Gastroesophageal sphincter (tissue), 3 donors: ENCODE data around the gene EXOC3L4.

Experiments
- CTCF ChIP-seq, 4 experiments: fragments of 200-600 bp in 2 of 4; fragments of 450-650 bp in 2 of 4; sonication (generic) in 1 of 4; IDR thresholded peaks; one replicate each; pipeline ENCODE4 v1.5.1; 2017 to 2019; ENCODE audit warnings: antibody characterized with exemption in 4 of 4, mild to moderate bottlenecking in 2 of 4, moderate library complexity in 2 of 4
- EP300 ChIP-seq: sonication (generic); formaldehyde crosslinking; IDR thresholded peaks from one replicate; pipeline ENCODE4 v1.6.1; 2017; ENCODE audit warnings: antibody characterized with exemption, mild to moderate bottlenecking
- POLR2A ChIP-seq, 2 donors: fragments of 450-650 bp; IDR thresholded peaks; one replicate each; pipeline ENCODE4 v1.6.1; 2017; ENCODE audit warnings: antibody characterized with exemption in 2 of 2, mild to moderate bottlenecking in 2 of 2, moderate library complexity in 1 of 2
- POLR2AphosphoS5 ChIP-seq: sonication (generic); formaldehyde crosslinking; IDR thresholded peaks from one replicate; pipeline ENCODE4 v1.6.1; 2017; ENCODE audit warnings: antibody characterized with exemption

- no peak for TF ChIP-seq CTCF (IDR thresholded peaks at IDR 0.05)
- no peak for TF ChIP-seq POLR2A (IDR thresholded peaks at IDR 0.05)
- peak; percentile 22 for TF ChIP-seq POLR2AphosphoS5
- no peak for TF ChIP-seq EP300
Measured at GRCh38 chr14:103155010-103155409, 60.5 kb downstream of the EXOC3L4 start.
